Thyroid gland (tissue), 4 donors: Measurements from ENCODE around the gene HSD3B7. TPM values are rescaled to one million over a fixed set of nuclear protein-coding genes. Genes with fewer than 3 reads are reported as not detected.
A peak's percentile ranks its signal among the peaks of the same experiment; 100 is the strongest.

ENCODE experiments used
- DNase-seq, 2 donors: peaks; one replicate each; pipeline ENCODE4 v3.0.0-alpha.2; 2019
- H3K27ac ChIP-seq, 3 donors: fragments of 200-600 bp; sonication (generic); 1 replicate in 2 of 3; 2 replicates in 1 of 3; pipeline ENCODE4 v1.5.1; 2016 to 2019; ENCODE audit warnings: mild to moderate bottlenecking in 1 of 3, moderate library complexity in 1 of 3
- H3K27me3 ChIP-seq: fragments of 200-600 bp; sonication (generic); one replicate; pipeline ENCODE4 v1.5.1; 2019
- H3K36me3 ChIP-seq, 2 donors: fragments of 200-600 bp; sonication (generic); one replicate each; pipeline ENCODE4 v1.5.1; 2016 to 2019
- H3K4me1 ChIP-seq, 2 donors: fragments of 200-600 bp; sonication (generic); one replicate each; pipeline ENCODE4 v1.5.1; 2017 to 2019
- H3K4me3 ChIP-seq, 3 donors: fragments of 200-600 bp; sonication (generic); replicated peaks in 1 of 3; 1 replicate in 2 of 3; 2 replicates in 1 of 3; pipeline ENCODE4 v1.5.1; 2016; ENCODE audit warnings: mild to moderate bottlenecking in 1 of 3
- H3K9me3 ChIP-seq: fragments of 200-600 bp; sonication (generic); one replicate; pipeline ENCODE4 v1.5.1; 2017
- POLR2A ChIP-seq, 2 donors: fragments of 450-650 bp; IDR thresholded peaks; one replicate each; pipeline ENCODE4 v1.6.1; 2017; ENCODE audit warnings: antibody characterized with exemption in 2 of 2, mild to moderate bottlenecking in 2 of 2, moderate library complexity in 1 of 2
- WGBS, 2 donors: methylation state at CpG; one replicate each; pipeline ENCODE4 v1.1.5; 2017; 5-methylcytosine and 5-hydroxymethylcytosine counted together
- intact Hi-C: fragments of 100-400 bp; cut with DNase I; formaldehyde crosslinking; loops from one replicate; pipeline ENCODE4 v1.15.1; 2023
- total RNA-seq, 4 donors: library from RNA; depleted of rRNA; stranded (reverse); fragments of >200 nt; gene quantifications; one replicate each; pipeline ENCODE4 v1.2.3, GENCODE V29; 2016
- TF ChIP-seq, protein P1 (sequence below), 6 experiments: fragments of 200-600 bp in 3 of 6; fragments of 450-650 bp in 3 of 6; sonication (generic) in 3 of 6; IDR thresholded peaks; one replicate each; pipeline ENCODE4 v1.5.1; 2016 to 2019; ENCODE audit warnings: antibody characterized with exemption in 6 of 6, mild to moderate bottlenecking in 2 of 6, inconsistent platforms in 1 of 6, moderate library complexity in 1 of 6

The HSD3B7 gene
- total RNA-seq, 4 donors from 2014 or later = 4.0 to 13.8 (median 10.9) TPM

GRCh38 chr16:30948667-30949649 is 36.0 kb upstream of the HSD3B7 start, which contains the start of gene ORAI3:
Gene ORAI3 (plus strand): TSS chr16:30949068. CDS start chr16:30949290, 222 bp downstream.
- Histone ChIP-seq H3K4me3 (peak within 1 kb of the TSS; percentile 43 to 99 (median 92)), H3K27ac (peak within 1 kb of the TSS; percentile 87 to 96 (median 92)), H3K9me3 (no peaks in the 10 kb centered on the region), H3K4me1 (peaks cover 20 to 29% of the 10 kb centered on the region in 2 donors), H3K27me3 (no peaks in the 10 kb centered on the region), H3K36me3 (peaks cover 0 to 4% of the 10 kb centered on the region in 2 donors)
- TF ChIP-seq, protein P1, sequence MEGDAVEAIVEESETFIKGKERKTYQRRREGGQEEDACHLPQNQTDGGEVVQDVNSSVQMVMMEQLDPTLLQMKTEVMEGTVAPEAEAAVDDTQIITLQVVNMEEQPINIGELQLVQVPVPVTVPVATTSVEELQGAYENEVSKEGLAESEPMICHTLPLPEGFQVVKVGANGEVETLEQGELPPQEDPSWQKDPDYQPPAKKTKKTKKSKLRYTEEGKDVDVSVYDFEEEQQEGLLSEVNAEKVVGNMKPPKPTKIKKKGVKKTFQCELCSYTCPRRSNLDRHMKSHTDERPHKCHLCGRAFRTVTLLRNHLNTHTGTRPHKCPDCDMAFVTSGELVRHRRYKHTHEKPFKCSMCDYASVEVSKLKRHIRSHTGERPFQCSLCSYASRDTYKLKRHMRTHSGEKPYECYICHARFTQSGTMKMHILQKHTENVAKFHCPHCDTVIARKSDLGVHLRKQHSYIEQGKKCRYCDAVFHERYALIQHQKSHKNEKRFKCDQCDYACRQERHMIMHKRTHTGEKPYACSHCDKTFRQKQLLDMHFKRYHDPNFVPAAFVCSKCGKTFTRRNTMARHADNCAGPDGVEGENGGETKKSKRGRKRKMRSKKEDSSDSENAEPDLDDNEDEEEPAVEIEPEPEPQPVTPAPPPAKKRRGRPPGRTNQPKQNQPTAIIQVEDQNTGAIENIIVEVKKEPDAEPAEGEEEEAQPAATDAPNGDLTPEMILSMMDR (IDR thresholded peaks at IDR 0.05) = no peak
- peak; percentile 45 to 87 for TF ChIP-seq POLR2A (IDR thresholded peaks at IDR 0.05)
- intact Hi-C loops = no loop called here
- DNase-seq = peak; percentile 78 to 80
- 0% methylated on average over 6 to 20 of the region's 70 CpGs for WGBS, 2 donors

DNA sequence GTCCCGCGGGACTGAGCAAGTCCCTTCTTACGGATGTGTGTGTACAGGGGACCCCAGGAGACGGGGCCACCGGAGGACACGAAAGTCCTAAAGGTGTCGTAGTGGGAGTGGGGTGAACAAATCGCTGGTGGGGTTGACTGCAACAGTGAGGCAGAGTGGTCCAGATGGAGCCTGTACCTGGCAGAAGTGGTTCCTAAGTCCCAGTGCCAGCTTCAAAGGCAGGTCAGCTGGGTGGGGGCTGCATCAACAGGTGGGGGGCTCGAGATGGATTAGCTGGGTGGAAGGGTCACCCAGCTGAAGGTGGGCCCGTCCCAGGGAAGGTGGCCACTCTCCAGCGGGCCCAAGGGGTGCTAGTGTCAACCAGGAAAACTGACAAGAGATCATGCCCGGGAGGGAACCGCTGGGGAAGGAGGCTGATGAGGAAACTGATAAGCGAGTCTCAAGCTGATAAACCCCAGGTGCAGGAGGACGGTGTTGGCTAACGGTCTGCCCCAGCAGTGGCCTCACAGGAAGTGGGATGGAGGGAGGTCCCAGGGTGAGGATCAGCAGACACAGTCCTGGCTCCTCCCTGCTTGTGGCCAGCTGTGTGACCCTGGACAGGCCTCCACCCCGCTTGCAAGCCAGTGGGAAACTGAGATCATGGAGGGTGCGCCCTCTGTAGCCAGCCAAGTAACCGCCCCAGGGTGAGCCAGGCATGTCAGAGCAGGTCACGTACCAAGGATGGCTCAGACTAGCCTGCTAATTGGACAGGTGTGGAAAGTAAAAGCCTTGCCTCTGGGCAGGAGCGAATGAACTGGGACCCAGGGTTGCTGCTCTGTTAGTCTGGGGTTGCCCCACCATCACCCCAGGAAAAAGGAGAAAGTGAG is 35.1 kb upstream of the HSD3B7 start:
- 7 to 8% methylated on average over 18 to 20 of the region's 21 CpGs for WGBS, 2 donors
- Histone ChIP-seq H3K36me3 (peaks cover 0 to 3% of the 10 kb centered on the region in 2 donors), H3K9me3 (no peaks in the 10 kb centered on the region), H3K4me3 (peak overlapping the region; percentile 43 to 99 (median 92)), H3K4me1 (peaks cover 20 to 29% of the 10 kb centered on the region in 2 donors), H3K27me3 (no peaks in the 10 kb centered on the region), H3K27ac (peak overlapping the region; percentile 87 to 96 (median 92))
- TF ChIP-seq, protein P1 (IDR thresholded peaks at IDR 0.05) = no peak
- peak in 1 of 2 donors; percentile 51 for TF ChIP-seq POLR2A (IDR thresholded peaks at IDR 0.05)
- DNase-seq = peak; percentile 71 to 74
- intact Hi-C loops = no loop called here

GRCh38 chr16:30950516-30951065 is 34.4 kb upstream of the HSD3B7 start:
- TF ChIP-seq, protein P1 (IDR thresholded peaks at IDR 0.05) = no peak
- no peak for TF ChIP-seq POLR2A (IDR thresholded peaks at IDR 0.05)
- H3K4me3 ChIP-seq = peak overlapping the region in 1 of 3 donors; percentile 92
- peaks cover 20 to 29% of the 10 kb centered on the region in 2 donors for H3K4me1 ChIP-seq
- DNase-seq = no peak
- 78 to 80% methylated on average over 6 to 8 of the region's 8 CpGs for WGBS, 2 donors
- H3K27me3 ChIP-seq = no peaks in the 10 kb centered on the region
- peak overlapping the region in 2 of 3 donors; percentile 87 to 92 for H3K27ac ChIP-seq
- intact Hi-C loops = no loop called here
- no peaks in the 10 kb centered on the region for H3K36me3 ChIP-seq
- no peaks in the 10 kb centered on the region for H3K9me3 ChIP-seq

GRCh38 chr16:30951193-30951592 is 33.8 kb upstream of the HSD3B7 start:
- intact Hi-C loops = no loop called here
- Histone ChIP-seq H3K27ac (peak overlapping the region in 2 of 3 donors; percentile 33 to 34), H3K4me1 (peaks cover 20 to 29% of the 10 kb centered on the region in 2 donors), H3K4me3 (no peak overlapping the region), H3K36me3 (no peaks in the 10 kb centered on the region), H3K27me3 (no peaks in the 10 kb centered on the region), H3K9me3 (no peaks in the 10 kb centered on the region)
- no peak for DNase-seq
- 60 to 84% methylated on average over 1 of the region's 1 CpG for WGBS, 2 donors
- TF ChIP-seq, protein P1 (IDR thresholded peaks at IDR 0.05) = no peak
- no peak for TF ChIP-seq POLR2A (IDR thresholded peaks at IDR 0.05)
